ENCODE measurements around the gene UGT1A6. TPM values are rescaled to one million over a fixed set of nuclear protein-coding genes. Genes with fewer than 3 reads are reported as not detected.

UGT1A6 gene
- total RNA-seq, 1 donor from 2014 or later, result not detected

GRCh38 chr2:233798335-233799086, 105.8 kb downstream of the UGT1A6 start:
- H3K4me3 Mint-ChIP-seq, result no peak overlapping the region
- no peak for DNase-seq (ENCODE audit: low read depth, low spot score)
- no peaks in the 10 kb centered on the region for H3K27me3 Mint-ChIP-seq (ENCODE audit: low read depth)
- TF ChIP-seq, protein P1, sequence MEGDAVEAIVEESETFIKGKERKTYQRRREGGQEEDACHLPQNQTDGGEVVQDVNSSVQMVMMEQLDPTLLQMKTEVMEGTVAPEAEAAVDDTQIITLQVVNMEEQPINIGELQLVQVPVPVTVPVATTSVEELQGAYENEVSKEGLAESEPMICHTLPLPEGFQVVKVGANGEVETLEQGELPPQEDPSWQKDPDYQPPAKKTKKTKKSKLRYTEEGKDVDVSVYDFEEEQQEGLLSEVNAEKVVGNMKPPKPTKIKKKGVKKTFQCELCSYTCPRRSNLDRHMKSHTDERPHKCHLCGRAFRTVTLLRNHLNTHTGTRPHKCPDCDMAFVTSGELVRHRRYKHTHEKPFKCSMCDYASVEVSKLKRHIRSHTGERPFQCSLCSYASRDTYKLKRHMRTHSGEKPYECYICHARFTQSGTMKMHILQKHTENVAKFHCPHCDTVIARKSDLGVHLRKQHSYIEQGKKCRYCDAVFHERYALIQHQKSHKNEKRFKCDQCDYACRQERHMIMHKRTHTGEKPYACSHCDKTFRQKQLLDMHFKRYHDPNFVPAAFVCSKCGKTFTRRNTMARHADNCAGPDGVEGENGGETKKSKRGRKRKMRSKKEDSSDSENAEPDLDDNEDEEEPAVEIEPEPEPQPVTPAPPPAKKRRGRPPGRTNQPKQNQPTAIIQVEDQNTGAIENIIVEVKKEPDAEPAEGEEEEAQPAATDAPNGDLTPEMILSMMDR (conservative IDR thresholded peaks at IDR 0.05), result no peak
- no peaks in the 10 kb centered on the region for H3K36me3 Mint-ChIP-seq (ENCODE audit: low read depth)
- H3K4me1 Mint-ChIP-seq, result no peaks in the 10 kb centered on the region
- no peak overlapping the region for H3K27ac Mint-ChIP-seq (ENCODE audit: unreplicated experiment)
- H3K9me3 Mint-ChIP-seq, result peaks cover 4% of the 10 kb centered on the region

DNA sequence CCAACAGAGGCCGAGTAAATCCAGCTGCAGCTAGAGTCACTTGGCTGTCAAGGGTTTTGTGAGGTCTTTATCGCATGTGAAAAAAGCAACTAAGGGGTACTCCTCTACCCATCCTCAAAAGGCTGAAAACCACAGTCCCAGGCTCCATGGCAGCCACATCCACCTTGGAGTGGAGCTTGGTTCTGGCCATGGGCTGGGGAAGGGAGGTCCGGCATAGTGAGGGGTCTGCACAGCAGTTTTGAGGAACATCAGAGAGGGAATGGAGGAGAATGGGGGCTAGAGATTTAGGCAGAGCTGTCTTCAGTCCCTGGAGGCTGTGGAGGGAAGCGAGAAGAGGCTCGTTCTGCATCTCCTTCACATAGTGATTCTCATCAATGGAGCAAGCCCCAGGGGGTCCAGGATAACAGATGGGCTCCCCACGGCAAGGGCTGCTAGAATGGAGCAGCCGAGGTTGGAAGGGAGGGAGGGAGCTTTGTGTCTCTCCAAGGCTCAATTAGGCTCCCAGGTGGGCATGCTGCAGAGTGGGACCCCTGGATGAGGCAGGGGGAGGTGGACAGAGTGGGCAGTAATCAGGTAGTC, 106.5 kb downstream of the UGT1A6 start:
- Mint-ChIP-seq H3K9me3 (peaks cover 4% of the 10 kb centered on the region), H3K27ac (ENCODE audit: unreplicated experiment) (no peak overlapping the region), H3K27me3 (ENCODE audit: low read depth) (no peaks in the 10 kb centered on the region), H3K4me1 (no peaks in the 10 kb centered on the region), H3K36me3 (ENCODE audit: low read depth) (no peaks in the 10 kb centered on the region), H3K4me3 (no peak overlapping the region)
- TF ChIP-seq, protein P1 (conservative IDR thresholded peaks at IDR 0.05), result no peak
- DNase-seq (ENCODE audit: low read depth, low spot score), result no peak

DNA sequence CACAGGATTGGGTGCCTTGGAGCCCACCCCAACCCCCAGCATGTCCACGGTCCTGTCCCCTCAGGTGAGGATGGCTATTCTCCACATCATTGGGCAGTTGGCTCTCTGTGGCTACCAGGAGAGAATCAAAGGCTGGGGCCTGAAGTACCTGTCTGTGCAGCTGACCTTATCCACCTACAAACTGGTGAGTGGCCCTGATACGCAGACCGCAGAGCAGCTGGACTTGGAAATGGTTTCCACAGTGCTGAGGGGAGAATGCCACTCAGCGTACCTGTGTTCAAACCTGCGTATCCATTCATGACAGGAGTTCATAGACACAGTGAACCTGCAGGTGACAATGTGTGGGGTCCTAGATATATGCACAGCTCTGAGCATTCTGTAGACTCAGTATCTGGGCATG, 107.0 kb downstream of the UGT1A6 start:
- no peak overlapping the region for H3K4me3 Mint-ChIP-seq
- H3K27ac Mint-ChIP-seq (ENCODE audit: unreplicated experiment), result no peak overlapping the region
- TF ChIP-seq, protein P1 (conservative IDR thresholded peaks at IDR 0.05), result no peak
- H3K4me1 Mint-ChIP-seq, result no peaks in the 10 kb centered on the region
- H3K9me3 Mint-ChIP-seq, result peaks cover 4% of the 10 kb centered on the region
- no peaks in the 10 kb centered on the region for H3K27me3 Mint-ChIP-seq (ENCODE audit: low read depth)
- no peak for DNase-seq (ENCODE audit: low read depth, low spot score)
- no peaks in the 10 kb centered on the region for H3K36me3 Mint-ChIP-seq (ENCODE audit: low read depth)

GRCh38 chr2:233800208-233800607, 107.5 kb downstream of the UGT1A6 start:
- TF ChIP-seq, protein P1 (conservative IDR thresholded peaks at IDR 0.05), result no peak
- no peak for DNase-seq (ENCODE audit: low read depth, low spot score)
- H3K9me3 Mint-ChIP-seq, result peaks cover 4% of the 10 kb centered on the region
- no peak overlapping the region for H3K4me3 Mint-ChIP-seq
- H3K4me1 Mint-ChIP-seq, result no peaks in the 10 kb centered on the region
- no peaks in the 10 kb centered on the region for H3K36me3 Mint-ChIP-seq (ENCODE audit: low read depth)
- no peak overlapping the region for H3K27ac Mint-ChIP-seq (ENCODE audit: unreplicated experiment)
- H3K27me3 Mint-ChIP-seq (ENCODE audit: low read depth), result peaks cover 3% of the 10 kb centered on the region

- Mint-ChIP-seq H3K9me3 (peaks cover 4% of the 10 kb centered on the region), H3K27me3 (ENCODE audit: low read depth) (peaks cover 3% of the 10 kb centered on the region), H3K4me1 (no peaks in the 10 kb centered on the region), H3K27ac (ENCODE audit: unreplicated experiment) (no peak overlapping the region), H3K4me3 (no peak overlapping the region), H3K36me3 (ENCODE audit: low read depth) (no peaks in the 10 kb centered on the region)
- TF ChIP-seq, protein P1 (conservative IDR thresholded peaks at IDR 0.05), result no peak
- no peak for DNase-seq (ENCODE audit: low read depth, low spot score)
Measured at GRCh38 chr2:233801357-233802131, 108.9 kb downstream of the UGT1A6 start.

Data from neural crest cell (in vitro differentiated cells).